NCI-H345 treated with DMSO at 0.1 percent for 48 hours (cell line): Measurements from ENCODE around the gene TESPA1.
A peak's percentile ranks its signal among the peaks of the same experiment; 100 is the strongest.

Experiments used
- DNase-seq: peaks from one replicate; lab custom pipeline; 2025; ENCODE audit not compliant: unreplicated experiment; lab: John Stamatoyannopoulos, UW

TESPA1 gene

GRCh38 chr12:54983536-54984101 is 943 bp downstream of the TESPA1 start:
- no peak for DNase-seq

- DNase-seq, result no peak
Observed at GRCh38 chr12:54981796-54982195, 2.8 kb downstream of the TESPA1 start.

- no peak for DNase-seq
Observed at GRCh38 chr12:54980341-54980740, 4.2 kb downstream of the TESPA1 start.

GRCh38 chr12:54977857-54978256 is 6.7 kb downstream of the TESPA1 start:
- no peak for DNase-seq

- DNase-seq, result no peak
Observed at GRCh38 chr12:54977155-54977554, 7.4 kb downstream of the TESPA1 start.

GRCh38 chr12:54975875-54976274 is 8.7 kb downstream of the TESPA1 start:
- DNase-seq, result no peak

- no peak for DNase-seq
Observed at GRCh38 chr12:54975272-54975671, 9.3 kb downstream of the TESPA1 start.

- DNase-seq, result no peak
Observed at GRCh38 chr12:54974279-54974678, 10.3 kb downstream of the TESPA1 start.

GRCh38 chr12:54973556-54973955 is 11.0 kb downstream of the TESPA1 start:
- no peak for DNase-seq

- no peak for DNase-seq
Observed at GRCh38 chr12:54970741-54971140, 13.8 kb downstream of the TESPA1 start.

- DNase-seq, result no peak
Observed at GRCh38 chr12:54968181-54968730, 16.3 kb downstream of the TESPA1 start.

GRCh38 chr12:54967461-54967860 is 17.1 kb downstream of the TESPA1 start:
- no peak for DNase-seq

- no peak for DNase-seq
Observed at GRCh38 chr12:54961190-54961589, 23.4 kb downstream of the TESPA1 start.

GRCh38 chr12:54959291-54960018 is 25.1 kb downstream of the TESPA1 start:
- no peak for DNase-seq

- DNase-seq, result peak; percentile 42
Observed at GRCh38 chr12:54958048-54958658, 26.4 kb downstream of the TESPA1 start.

GRCh38 chr12:54956818-54957641 is 27.5 kb downstream of the TESPA1 start:
- no peak for DNase-seq

GRCh38 chr12:54956322-54956721 is 28.2 kb downstream of the TESPA1 start:
- DNase-seq, result no peak

- no peak for DNase-seq
Observed at GRCh38 chr12:54954801-54955200, 29.8 kb downstream of the TESPA1 start.

GRCh38 chr12:54954228-54954627 is 30.3 kb downstream of the TESPA1 start:
- DNase-seq, result no peak

GRCh38 chr12:54950071-54950727 is 34.4 kb downstream of the TESPA1 start:
- DNase-seq, result no peak
